A549 treated with ZK216348 at 1 μM for 4 hours (cell line): Measurements from ENCODE around the gene NDUFB1. TPM values are rescaled to one million over a fixed set of nuclear protein-coding genes. Genes with fewer than 3 reads are reported as not detected.

Source experiments
- total RNA-seq: library from RNA; stranded (reverse); fragments of 200-300 nt; extraction: Qiagen RNA extraction; gene quantifications from 5 replicates; pipeline ENCODE4 v1.2.3, GENCODE V29; 2022; ENCODE audit warnings: low read depth

Gene NDUFB1
- total RNA-seq: 311 to 394 TPM (median 340 TPM) in 5 replicates

DNA sequence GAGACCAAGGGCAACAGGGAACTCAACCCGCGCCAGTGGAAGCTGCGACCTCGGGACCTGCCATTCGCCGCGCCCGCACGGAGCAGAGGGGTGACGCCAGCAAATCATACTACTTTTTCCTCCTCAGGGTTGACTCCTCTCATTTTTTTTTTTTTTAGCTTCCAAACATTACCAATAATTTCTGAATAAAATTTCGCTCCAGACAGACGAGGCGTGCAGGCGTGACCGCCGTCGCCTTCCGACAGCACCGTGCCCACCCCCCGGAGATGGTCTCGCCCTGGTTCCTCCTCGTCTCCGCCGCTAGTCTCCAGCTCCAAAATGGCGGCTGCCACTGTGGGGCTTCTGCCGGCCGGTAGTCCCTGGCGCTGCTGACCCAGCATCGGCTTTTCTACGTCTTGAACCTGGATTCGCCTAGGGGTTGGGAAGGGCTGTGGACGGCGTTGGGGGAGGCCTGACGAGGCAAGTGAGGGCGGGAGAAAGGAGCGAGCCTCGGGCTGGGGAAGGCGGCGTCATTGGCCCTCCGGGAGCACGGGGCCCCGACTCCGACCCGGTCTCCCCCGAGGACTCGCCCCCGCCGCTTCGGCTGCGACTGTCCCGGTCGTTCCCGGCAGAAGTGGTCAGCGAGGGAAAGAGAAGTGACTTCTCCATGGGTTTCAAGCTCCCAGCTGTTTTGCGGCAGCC is at the start of gene NDUFB1, which contains the start of gene CPSF2:
Gene NDUFB1 (minus strand): TSS at position 37 of the 681 bp plus-strand sequence. CDS start 4,069 bp downstream, outside the sequence.
Gene CPSF2 (plus strand): TSS at position 300 of the 681 bp plus-strand sequence. CDS start 9,016 bp downstream, outside the sequence.

DNA sequence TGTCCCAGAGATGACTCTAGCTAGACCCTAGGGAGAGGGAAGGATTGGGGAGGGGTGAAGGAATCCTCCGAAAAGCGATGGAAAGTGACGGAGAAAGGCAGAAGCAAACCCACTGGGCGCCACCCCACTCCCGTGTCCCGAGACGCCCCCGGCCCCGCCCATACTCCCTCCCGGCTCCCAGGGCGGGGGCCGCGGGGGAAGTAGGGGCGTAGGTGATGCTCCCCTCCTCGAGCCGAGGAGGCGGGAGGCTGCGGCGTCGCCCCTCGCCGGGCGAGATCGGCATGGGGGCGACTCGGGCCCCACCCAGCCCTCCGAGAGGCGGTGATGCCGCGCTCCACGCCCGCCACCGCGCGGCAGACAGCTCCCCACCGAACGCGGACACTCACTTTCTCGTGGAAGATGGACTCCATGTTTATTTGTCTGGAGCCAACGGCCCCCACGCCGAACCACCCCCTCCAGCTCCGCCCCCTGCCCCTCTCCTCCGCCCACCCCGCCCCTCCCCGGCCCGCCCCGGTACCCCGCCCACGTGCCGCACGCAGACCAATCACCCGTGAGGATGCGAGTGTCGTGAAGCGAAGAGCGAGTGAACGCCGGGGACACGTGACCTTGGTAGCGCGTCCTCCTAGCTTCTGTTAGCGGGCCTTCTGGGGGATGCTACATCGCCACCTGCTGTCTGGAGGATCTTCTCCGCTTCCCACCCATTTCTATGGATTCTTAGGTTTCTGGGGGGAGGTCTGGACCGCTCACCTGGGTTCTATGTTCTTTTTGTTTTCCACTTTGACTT is 15.2 kb downstream of the NDUFB1 start, which contains the start of gene ATXN3:
Gene ATXN3 (minus strand): TSS at position 440 of the 784 bp plus-strand sequence. CDS start 30 bp downstream, at position 410.

Other genes starting within 250 kb of the NDUFB1 start
- 2.8 to 4.5 TPM (median 3.7 TPM) in 5 replicates for gene FBLN5, start 174.0 kb downstream of the NDUFB1 start, total RNA-seq
- 4.2 to 11.6 TPM (median 10.8 TPM) in 5 replicates for gene TRIP11, start 81.6 kb downstream of the NDUFB1 start, total RNA-seq
- gene ATXN3, start 15.1 kb downstream of the NDUFB1 start, total RNA-seq: 22.3 to 45.5 TPM (median 25.9 TPM) in 5 replicates
- gene CPSF2, start 263 bp upstream of the NDUFB1 start, total RNA-seq: 31.4 to 41.6 TPM (median 39.7 TPM) in 5 replicates
- 0.10 to 0.22 TPM (median 0.21 TPM) in 5 replicates for gene SLC24A4, start 201.5 kb upstream of the NDUFB1 start, total RNA-seq